PC-9 (cell line): ENCODE results near the gene RYR2. TPM values are rescaled to one million over a fixed set of nuclear protein-coding genes. Genes with fewer than 3 reads are reported as not detected.

ENCODE experiments used
- Bru-seq: library from RNA; stranded (reverse); fragments of 400-500 nt; gene quantifications from one replicate; lab custom pipeline; 2021; lab: Mats Ljungman, UMichigan
- BruChase-seq, 2 experiments: library from RNA; stranded (reverse); fragments of 400-500 nt; gene quantifications; one replicate each; lab custom pipeline; 2021; lab: Mats Ljungman, UMichigan
- BruUV-seq: library from RNA; stranded (reverse); fragments of 400-500 nt; replicated peaks from 2 replicates; lab custom pipeline; 2021; lab: Mats Ljungman, UMichigan
- CTCF ChIA-PET: fragments of 300-600 bp; sonication (Branson Sonifier 250); formaldehyde crosslinking; loops from one replicate; lab custom pipeline; 2022; ENCODE audit warnings: antibody characterized with exemption; lab: Charles Lee
- POLR2A ChIA-PET: fragments of 300-600 bp; sonication (Branson Sonifier 250); formaldehyde crosslinking; loops from one replicate; lab custom pipeline; 2022; ENCODE audit warnings: antibody characterized with exemption; ENCODE audit not compliant: unreplicated experiment; lab: Charles Lee
- DNase-seq, 2 experiments: peaks; one replicate each; pipeline versions ENCODE4 v3.0.0 to v3.0.0-alpha.2; 2015 to 2022; ENCODE audit warnings: mixed read lengths in 1 of 2
- H2AFZ ChIP-seq: fragments of 200-600 bp; sonication (generic); 2 replicates; pipeline ENCODE4 v1.8.1; 2017; ENCODE audit warnings: antibody characterized with exemption
- H3F3A ChIP-seq: fragments of 200-600 bp; sonication (generic); 2 replicates; pipeline ENCODE4 v1.8.1; 2017; ENCODE audit warnings: antibody characterized with exemption, mild to moderate bottlenecking, low read depth; ENCODE audit not compliant: insufficient read depth
- H3K27ac ChIP-seq: fragments of 200-600 bp; sonication (generic); 2 replicates; pipeline ENCODE4 v1.6.1; 2016; ENCODE audit warnings: mixed run types
- H3K27me3 ChIP-seq: fragments of 200-600 bp; sonication (generic); 2 replicates; pipeline ENCODE4 v1.6.1; 2016; ENCODE audit warnings: low read depth, mixed run types; ENCODE audit not compliant: insufficient read depth
- H3K36me3 ChIP-seq: fragments of 200-600 bp; sonication (generic); 2 replicates; pipeline ENCODE4 v1.6.1; 2016; ENCODE audit warnings: low read depth, mixed run types
- H3K4me1 ChIP-seq: fragments of 200-600 bp; sonication (generic); replicated peaks from 2 replicates; pipeline ENCODE4 v1.6.1; 2016; ENCODE audit warnings: mixed run types; ENCODE audit not compliant: insufficient read depth
- H3K4me2 ChIP-seq: fragments of 200-600 bp; sonication (generic); 2 replicates; pipeline ENCODE4 v1.6.1; 2017; ENCODE audit warnings: mixed run types
- H3K4me3 ChIP-seq: fragments of 200-600 bp; sonication (generic); 2 replicates; pipeline ENCODE4 v1.6.1; 2016; ENCODE audit warnings: mixed run types
- H3K79me2 ChIP-seq: fragments of 200-600 bp; sonication (generic); 2 replicates; pipeline ENCODE4 v1.6.1; 2017; ENCODE audit warnings: low read depth, mixed run types
- H3K9me2 ChIP-seq: fragments of 200-600 bp; sonication (generic); 2 replicates; pipeline ENCODE4 v1.8.1; 2017; ENCODE audit warnings: mild to moderate bottlenecking; ENCODE audit not compliant: insufficient read depth
- H3K9me3 ChIP-seq: fragments of 200-600 bp; sonication (generic); 2 replicates; pipeline ENCODE4 v1.8.1; 2016; ENCODE audit warnings: low read depth; ENCODE audit not compliant: insufficient read depth
- H4K20me1 ChIP-seq: fragments of 200-600 bp; sonication (generic); 2 replicates; pipeline ENCODE4 v1.8.1; 2017; ENCODE audit not compliant: insufficient read depth
- CTCF ChIP-seq: fragments of 200-600 bp; sonication (generic); conservative IDR thresholded peaks from 2 replicates; pipeline ENCODE4 v1.6.1; 2017; ENCODE audit warnings: mixed run types, antibody characterized with exemption, mild to moderate bottlenecking, moderate library complexity
- EZH2 ChIP-seq: fragments of 200-600 bp; sonication (generic); IDR thresholded peaks from 2 replicates; pipeline ENCODE4 v1.8.0; 2017; ENCODE audit warnings: antibody characterized with exemption, low read depth
- intact Hi-C: fragments of 100-400 bp; cut with micrococcal nuclease; formaldehyde crosslinking; loops from one replicate; pipeline ENCODE4 v1.10.0; 2022; ENCODE audit not compliant: unreplicated experiment
- long read RNA-seq: library from polyadenylated mRNA; stranded (forward); transcript quantifications from one replicate; pipeline ENCODE4 v2.0.0, GENCODE V29; 2022
- total RNA-seq: library from RNA; stranded (reverse); gene quantifications from 2 replicates; pipeline ENCODE4 v1.2.3, GENCODE V29; 2021

The RYR2 gene
- total RNA-seq (not detected in 2 replicates), Bru-seq, nascent RNA (percentile 0 among the genes with signal in this experiment), BruChase-seq, experiment 1, labeled RNA remaining after a 2-hour chase (percentile 0 among the genes with signal in this experiment), BruChase-seq, experiment 2, labeled RNA remaining after a 6-hour chase (percentile 0 among the genes with signal in this experiment)
- long read RNA-seq: 0 reads

GRCh38 chr1:237041795-237042525 lies at the start of gene RYR2:
Gene RYR2, plus strand, starts transcription at chr1:237042184. Its CDS starts 338 bp downstream, at chr1:237042522.
- no peak within 1 kb of the TSS for H3K4me2 ChIP-seq
- TF ChIP-seq CTCF (no peak), EZH2 (no peak)

GRCh38 chr1:236992449-236992848 lies 49.5 kb upstream of the RYR2 start:
- POLR2A ChIA-PET: no interaction called here
- no peaks in the 10 kb centered on the region for H3K9me3 ChIP-seq
- no TSS peak for BruUV-seq
- CTCF ChIA-PET: interaction anchor here (0.6 kb wide), 1 partner anchor 384 kb away, joined by 4 read pairs; no protein-coding TSS in a partner anchor
- H3K27ac ChIP-seq: no peak overlapping the region
- DNase-seq: no peak
- no peak overlapping the region for H3K4me3 ChIP-seq
- no peak overlapping the region for H3K4me2 ChIP-seq
- H3K79me2 ChIP-seq: no peaks in the 10 kb centered on the region
- peaks cover 19% of the 10 kb centered on the region; the same call in 1 of the 2 replicates for H3K27me3 ChIP-seq
- H2AFZ ChIP-seq: peak overlapping the region; percentile 43; the same call in 1 of the 2 replicates
- no peaks in the 10 kb centered on the region for H4K20me1 ChIP-seq
- no peaks in the 10 kb centered on the region for H3K36me3 ChIP-seq
- H3F3A ChIP-seq: no peaks in the 10 kb centered on the region
- no peaks in the 10 kb centered on the region for H3K4me1 ChIP-seq
- no peaks in the 10 kb centered on the region for H3K9me2 ChIP-seq
- intact Hi-C loops: no loop called here
- no peak for TF ChIP-seq CTCF
- TF ChIP-seq EZH2: no peak

More at GRCh38 chr1:237041795-237042525, at the start of gene RYR2:
- no peaks in the 10 kb centered on the region for H3K36me3 ChIP-seq
- H3K4me1 ChIP-seq: no peaks in the 10 kb centered on the region
- no TSS peak for BruUV-seq
- DNase-seq: no peak
- H3K27ac ChIP-seq: no peak within 1 kb of the TSS
- no peaks in the 10 kb centered on the region for H3F3A ChIP-seq
- H3K79me2 ChIP-seq: no peaks in the 10 kb centered on the region
- CTCF ChIA-PET: no interaction called here
- POLR2A ChIA-PET: no interaction called here
- no peak within 1 kb of the TSS for H3K4me3 ChIP-seq
- no peaks in the 10 kb centered on the region for H3K9me3 ChIP-seq
- no peaks in the 10 kb centered on the region for H4K20me1 ChIP-seq
- intact Hi-C loops: no loop called here
- H2AFZ ChIP-seq: no peak within 1 kb of the TSS
- peaks cover 32% of the 10 kb centered on the region for H3K27me3 ChIP-seq
- no peaks in the 10 kb centered on the region for H3K9me2 ChIP-seq

GRCh38 chr1:236994450-236994849 lies 47.5 kb upstream of the RYR2 start:
- CTCF ChIA-PET: no interaction called here
- POLR2A ChIA-PET: no interaction called here
- BruUV-seq: no TSS peak

More at GRCh38 chr1:236994450-236994849, 47.5 kb upstream of the RYR2 start:
- no peaks in the 10 kb centered on the region for H3K4me1 ChIP-seq
- no peaks in the 10 kb centered on the region for H3K79me2 ChIP-seq
- no peak overlapping the region for H3K4me3 ChIP-seq
- TF ChIP-seq EZH2: no peak
- no peak for TF ChIP-seq CTCF
- H3K9me3 ChIP-seq: no peaks in the 10 kb centered on the region
- no peaks in the 10 kb centered on the region for H3F3A ChIP-seq
- no peak overlapping the region for H3K4me2 ChIP-seq
- no peaks in the 10 kb centered on the region for H3K9me2 ChIP-seq
- no peak overlapping the region for H2AFZ ChIP-seq
- H4K20me1 ChIP-seq: no peaks in the 10 kb centered on the region
- no peak overlapping the region for H3K27ac ChIP-seq
- intact Hi-C loops: no loop called here
- H3K36me3 ChIP-seq: no peaks in the 10 kb centered on the region
- peaks cover 34% of the 10 kb centered on the region for H3K27me3 ChIP-seq
- no peak for DNase-seq
